ENCODE measurements around the gene PTGR3.
A peak's percentile ranks its signal among the peaks of the same experiment; 100 is the strongest.

DNA sequence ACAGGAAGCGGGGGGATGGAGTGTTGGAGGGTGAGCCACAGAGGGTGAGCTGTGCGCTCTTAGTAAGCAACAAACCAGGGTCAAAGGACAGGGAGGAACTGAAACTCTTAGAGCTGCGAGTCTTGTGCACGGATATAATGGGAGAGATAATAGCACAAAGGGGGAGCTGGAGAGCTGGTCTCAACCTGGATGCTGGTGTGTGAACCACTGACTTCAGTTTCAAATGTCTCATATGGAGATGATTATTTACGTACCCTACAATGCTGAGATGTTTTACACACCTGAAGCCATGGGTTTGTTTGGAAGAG, 35.9 kb downstream of the PTGR3 start:
- TF ChIP-seq, protein P1, sequence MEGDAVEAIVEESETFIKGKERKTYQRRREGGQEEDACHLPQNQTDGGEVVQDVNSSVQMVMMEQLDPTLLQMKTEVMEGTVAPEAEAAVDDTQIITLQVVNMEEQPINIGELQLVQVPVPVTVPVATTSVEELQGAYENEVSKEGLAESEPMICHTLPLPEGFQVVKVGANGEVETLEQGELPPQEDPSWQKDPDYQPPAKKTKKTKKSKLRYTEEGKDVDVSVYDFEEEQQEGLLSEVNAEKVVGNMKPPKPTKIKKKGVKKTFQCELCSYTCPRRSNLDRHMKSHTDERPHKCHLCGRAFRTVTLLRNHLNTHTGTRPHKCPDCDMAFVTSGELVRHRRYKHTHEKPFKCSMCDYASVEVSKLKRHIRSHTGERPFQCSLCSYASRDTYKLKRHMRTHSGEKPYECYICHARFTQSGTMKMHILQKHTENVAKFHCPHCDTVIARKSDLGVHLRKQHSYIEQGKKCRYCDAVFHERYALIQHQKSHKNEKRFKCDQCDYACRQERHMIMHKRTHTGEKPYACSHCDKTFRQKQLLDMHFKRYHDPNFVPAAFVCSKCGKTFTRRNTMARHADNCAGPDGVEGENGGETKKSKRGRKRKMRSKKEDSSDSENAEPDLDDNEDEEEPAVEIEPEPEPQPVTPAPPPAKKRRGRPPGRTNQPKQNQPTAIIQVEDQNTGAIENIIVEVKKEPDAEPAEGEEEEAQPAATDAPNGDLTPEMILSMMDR (IDR thresholded peaks at IDR 0.05): peak in 1 of 4 donors; percentile 9
- TF ChIP-seq POLR2A (IDR thresholded peaks at IDR 0.05): no peak
